NCI-H446 (cell line): Measurements from ENCODE around the gene BRIP1.
"Not testable (repeated sequence)": the region's sequence is repeated elsewhere in the genome, so short reads cannot be mapped to it uniquely, and the experiment has no call there.

ENCODE experiments used
- DNase-seq, 2 experiments: peaks; one replicate each; lab custom pipeline; 2025; lab: John Stamatoyannopoulos, UW

Gene BRIP1

GRCh38 chr17:61727798-61728197 is 135.5 kb downstream of the BRIP1 start:
- DNase-seq, result not testable (repeated sequence)

DNA sequence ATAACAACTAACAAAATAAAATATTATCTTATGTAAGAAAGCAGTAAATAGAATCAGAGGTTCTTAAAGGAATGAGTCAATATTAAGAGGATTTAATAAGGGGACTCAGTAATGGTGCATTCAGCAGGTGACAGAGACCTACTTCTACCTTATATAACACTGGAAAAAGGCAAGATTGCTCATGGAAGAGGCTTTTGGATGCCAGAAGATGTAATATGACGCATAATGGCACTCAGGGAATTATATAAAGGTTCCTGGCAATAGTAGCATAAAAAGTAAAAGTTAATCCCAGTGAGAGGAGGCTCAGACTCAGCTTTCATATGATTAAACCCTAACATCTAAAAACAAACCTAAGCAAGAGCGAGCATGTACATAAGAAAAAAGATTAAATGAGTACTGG is 136.4 kb downstream of the BRIP1 start:
- DNase-seq, result no peak

GRCh38 chr17:61724777-61725176 is 138.6 kb downstream of the BRIP1 start:
- DNase-seq, result no peak

DNA sequence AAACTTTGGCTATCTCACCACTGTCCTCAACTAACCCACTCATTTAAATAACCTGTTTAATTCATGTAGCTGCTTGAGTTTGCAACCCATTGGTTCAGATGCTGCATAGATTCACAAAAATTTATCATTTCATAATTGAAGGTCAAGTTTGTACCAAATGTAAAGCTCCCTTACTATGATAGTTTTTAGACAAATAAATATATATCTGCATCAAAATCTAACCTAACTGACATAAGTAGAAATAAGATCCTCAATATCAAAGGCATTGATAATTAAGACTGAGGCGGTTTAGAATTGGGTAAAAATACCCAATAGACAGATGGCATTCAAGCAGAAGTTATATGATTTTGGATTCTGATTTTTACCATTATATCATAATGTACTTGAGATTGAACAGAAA is 139.4 kb downstream of the BRIP1 start:
- DNase-seq, result no peak

DNA sequence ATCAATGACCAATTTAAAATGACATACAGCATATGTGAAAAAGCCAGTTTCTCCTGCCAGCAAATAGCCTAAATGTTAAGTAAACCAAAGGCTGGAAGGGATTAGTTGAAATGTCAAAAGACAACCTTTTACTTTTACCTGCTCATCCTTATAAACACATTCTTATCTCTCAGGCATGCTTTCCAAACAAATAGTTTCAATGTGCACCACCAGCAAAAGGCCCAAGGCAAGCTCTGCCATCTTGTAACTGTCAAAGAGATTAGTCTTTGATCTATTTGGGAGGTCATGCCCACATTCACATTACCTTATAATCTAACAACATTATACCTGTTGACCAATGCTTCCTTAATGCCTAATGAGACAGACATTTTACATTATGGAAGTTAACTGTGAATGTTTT is 140.1 kb downstream of the BRIP1 start:
- no peak for DNase-seq

- DNase-seq, result no peak
Measured at GRCh38 chr17:61722398-61722797, 140.9 kb downstream of the BRIP1 start.

- DNase-seq, result no peak
Measured at GRCh38 chr17:61720016-61720795, 143.1 kb downstream of the BRIP1 start.

DNA sequence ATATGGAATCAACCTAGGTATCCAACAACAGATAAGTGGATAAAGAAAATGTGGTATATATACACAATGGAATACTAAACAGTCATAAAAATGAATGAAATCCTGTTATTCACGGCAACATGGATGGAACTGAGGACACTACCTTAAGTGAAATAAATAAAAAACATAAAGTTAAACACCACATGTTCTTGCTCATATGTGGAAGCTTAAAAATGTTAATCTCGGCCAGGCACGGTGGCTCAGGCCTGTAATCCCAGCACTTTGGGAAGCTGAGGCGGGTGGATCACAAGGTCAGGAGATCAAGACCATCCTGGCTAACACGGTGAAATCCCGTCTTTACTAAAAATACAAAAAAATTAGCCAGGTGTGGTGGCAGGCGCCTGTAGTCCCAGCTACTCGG is 144.1 kb downstream of the BRIP1 start:
- DNase-seq, result not testable (repeated sequence)

DNA sequence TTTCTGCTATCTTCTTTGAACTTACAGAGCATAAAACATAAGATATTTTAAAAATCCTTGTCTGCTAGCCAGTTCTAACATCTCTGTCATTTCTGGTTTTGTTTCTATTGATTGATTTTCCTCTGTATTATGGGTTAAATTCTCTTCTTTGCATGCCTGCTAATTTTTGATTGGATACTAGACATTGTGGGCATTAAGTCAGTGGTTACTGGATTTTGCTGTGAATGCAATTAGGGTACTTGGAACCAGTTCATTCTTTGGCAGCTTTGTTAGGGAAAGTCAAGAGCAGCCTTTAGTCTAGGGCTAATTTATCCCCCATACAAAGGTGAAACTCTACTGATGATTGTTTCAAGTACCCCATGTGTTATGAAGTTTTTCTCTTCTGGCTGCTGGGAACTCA is 145.3 kb downstream of the BRIP1 start:
- DNase-seq, result no peak

- no peak for DNase-seq
Measured at GRCh38 chr17:61717352-61717751, 146.0 kb downstream of the BRIP1 start.

DNA sequence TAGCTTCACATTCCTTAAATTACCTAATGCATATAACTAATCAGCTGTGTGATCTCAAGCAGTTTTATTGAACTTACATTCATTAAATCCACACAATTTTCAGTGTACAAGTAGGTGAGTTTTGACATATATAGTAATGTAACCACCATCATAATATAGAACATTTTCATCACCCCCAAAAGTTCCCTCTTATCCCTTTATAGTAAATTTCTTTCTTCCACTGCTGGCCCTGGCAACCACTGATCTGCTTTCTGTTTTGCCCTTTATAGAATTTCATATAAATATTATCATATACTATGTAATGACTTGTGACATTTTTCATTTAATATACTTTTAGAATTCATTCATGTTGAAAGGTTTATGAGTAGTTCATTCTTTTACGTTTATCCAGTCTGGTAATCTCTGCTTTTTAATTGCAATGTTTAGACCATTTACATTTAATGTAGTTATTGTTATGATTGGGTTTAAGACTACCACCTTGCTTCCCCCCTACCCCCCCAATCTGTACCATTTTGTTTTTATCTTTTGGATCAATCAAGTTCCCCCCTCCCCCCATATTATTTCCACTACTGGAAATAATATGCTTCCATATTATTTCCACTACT is 147.0 kb downstream of the BRIP1 start:
- no peak for DNase-seq

- DNase-seq, result no peak
Measured at GRCh38 chr17:61715348-61715747, 148.0 kb downstream of the BRIP1 start.

GRCh38 chr17:61714300-61714699 is 149.0 kb downstream of the BRIP1 start:
- no peak for DNase-seq

- DNase-seq, result no peak
Measured at GRCh38 chr17:61713035-61713434, 150.3 kb downstream of the BRIP1 start.

DNA sequence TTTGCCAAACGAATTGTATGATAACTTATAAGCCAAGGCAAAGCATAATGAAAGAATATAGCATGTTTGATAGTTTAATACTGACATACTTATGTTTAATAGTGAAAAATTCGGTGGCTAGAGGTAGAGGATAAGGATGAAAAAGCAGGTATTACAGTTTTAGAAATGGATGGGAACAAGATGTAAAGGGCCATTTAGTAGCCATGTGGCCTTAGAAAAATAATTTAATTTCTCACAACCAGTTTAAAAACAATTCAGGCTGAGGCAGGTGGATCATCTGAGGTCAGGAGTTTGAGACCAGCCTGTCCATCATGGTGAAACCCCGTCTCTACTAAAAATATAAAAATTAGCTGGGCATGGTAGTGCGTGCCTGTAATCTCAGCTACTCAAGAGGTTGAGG is 152.8 kb downstream of the BRIP1 start:
- no peak for DNase-seq

DNA sequence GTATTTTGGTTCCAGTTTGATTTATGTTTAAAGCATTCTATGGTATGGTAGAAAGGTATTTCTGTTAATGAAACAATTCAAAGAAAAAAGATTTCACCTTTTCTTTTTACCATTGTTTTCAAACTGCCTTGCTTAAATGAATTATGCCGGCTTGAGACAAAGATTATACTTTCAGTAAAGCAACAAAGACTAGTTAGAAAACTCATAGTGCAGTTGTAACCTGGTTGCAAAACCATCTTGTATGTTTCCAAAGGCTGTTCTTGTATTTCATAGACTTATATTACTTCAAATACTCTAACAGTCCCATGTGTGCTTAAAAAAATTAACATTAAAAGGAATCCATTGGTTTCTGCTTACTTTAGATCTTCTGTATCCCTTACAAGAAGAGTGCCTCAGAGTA is 153.8 kb downstream of the BRIP1 start:
- DNase-seq, result no peak

- DNase-seq, result no peak
Measured at GRCh38 chr17:61704935-61705449, 158.3 kb downstream of the BRIP1 start.

- DNase-seq, result no peak
Measured at GRCh38 chr17:61702450-61702849, 160.9 kb downstream of the BRIP1 start.

GRCh38 chr17:61701978-61702377 is 161.3 kb downstream of the BRIP1 start:
- DNase-seq, result no peak

DNA sequence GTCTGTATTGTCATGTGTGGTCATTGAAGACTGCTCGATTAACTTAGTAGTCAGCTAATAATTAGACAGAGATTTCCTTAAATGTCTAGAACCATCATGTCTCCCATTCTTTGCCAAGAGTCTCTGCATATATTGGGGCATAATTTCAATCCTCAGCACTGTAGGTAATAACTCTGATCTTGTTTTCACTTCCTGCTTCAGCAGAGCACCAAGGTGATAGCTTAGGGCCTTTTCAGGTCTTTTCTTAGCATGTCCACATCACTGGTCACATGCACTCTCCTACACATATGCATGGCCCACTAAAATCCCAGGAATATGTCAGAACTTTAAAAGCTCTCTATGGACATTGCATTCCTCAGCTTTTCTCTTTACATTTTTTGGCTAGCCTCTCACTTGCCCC is 162.0 kb downstream of the BRIP1 start:
- no peak for DNase-seq

- DNase-seq, result no peak
Measured at GRCh38 chr17:61700252-61700651, 163.1 kb downstream of the BRIP1 start.

DNA sequence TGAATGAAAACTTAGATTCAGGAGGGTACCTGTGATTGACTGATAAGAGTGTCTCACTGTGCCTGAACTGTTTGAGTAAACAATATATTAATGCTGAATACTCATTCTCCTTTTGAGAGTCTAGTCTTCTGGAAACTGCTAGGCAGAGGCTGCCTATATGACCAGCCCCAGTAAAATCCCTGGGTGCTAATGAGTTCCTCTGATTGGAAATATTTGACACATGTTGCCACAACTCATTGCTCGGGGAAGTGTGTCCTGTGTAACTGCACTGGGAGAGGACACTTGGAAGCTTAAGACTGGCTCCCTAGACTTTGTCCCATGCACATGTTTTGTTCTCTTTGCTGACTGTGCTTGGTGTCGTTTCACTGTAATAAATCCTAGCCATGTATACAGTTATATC is 163.6 kb downstream of the BRIP1 start:
- DNase-seq, result no peak

GRCh38 chr17:61699032-61699431 is 164.3 kb downstream of the BRIP1 start:
- DNase-seq, result no peak

DNA sequence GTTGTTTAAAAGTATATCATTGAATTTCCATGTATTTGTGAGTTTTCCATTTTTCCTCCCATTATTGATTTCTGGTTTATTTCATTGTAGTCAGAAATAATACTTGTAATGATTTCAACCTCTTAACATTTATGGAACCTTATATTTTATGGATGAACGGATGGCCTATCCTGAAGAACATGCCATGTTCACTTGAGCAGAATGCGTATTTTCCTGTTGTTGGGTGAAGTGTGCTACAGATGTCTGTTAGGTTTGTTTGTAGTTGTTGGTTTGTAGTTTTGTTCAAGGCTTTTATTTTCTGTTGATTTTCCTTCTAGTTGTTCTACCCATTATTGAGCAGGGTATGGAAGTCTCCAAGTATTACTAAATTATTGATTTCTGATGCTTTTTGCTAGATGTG is 165.1 kb downstream of the BRIP1 start:
- DNase-seq, result no peak
